Body of pancreas (tissue), 4 donors: ENCODE data around the gene CCN5.

Source experiments
- CTCF ChIP-seq, 7 experiments: fragments of 450-650 bp in 4 of 7; fragments of 200-600 bp in 3 of 7; sonication (generic) in 3 of 7; IDR thresholded peaks; one replicate each; pipeline ENCODE4 v1.5.1; 2016 to 2019; ENCODE audit warnings: antibody characterized with exemption in 7 of 7
- POLR2A ChIP-seq, 3 donors: fragments of 450-650 bp; IDR thresholded peaks; one replicate each; pipeline ENCODE4 v1.6.1; 2016; ENCODE audit warnings: antibody characterized with exemption in 3 of 3, mild to moderate bottlenecking in 2 of 3

- TF ChIP-seq CTCF (IDR thresholded peaks at IDR 0.05), result no peak
- TF ChIP-seq POLR2A (IDR thresholded peaks at IDR 0.05), result no peak
Observed at GRCh38 chr20:44762466-44763140, 47.4 kb downstream of the CCN5 start.
